Cerebellar nuclear complex (tissue), 1 donor: ENCODE data around the gene JAK1.

ENCODE experiments used
- DNase-seq, 2 experiments: peaks; one replicate each; lab custom pipeline; 2025; lab: John Stamatoyannopoulos, UW

JAK1 gene

DNA sequence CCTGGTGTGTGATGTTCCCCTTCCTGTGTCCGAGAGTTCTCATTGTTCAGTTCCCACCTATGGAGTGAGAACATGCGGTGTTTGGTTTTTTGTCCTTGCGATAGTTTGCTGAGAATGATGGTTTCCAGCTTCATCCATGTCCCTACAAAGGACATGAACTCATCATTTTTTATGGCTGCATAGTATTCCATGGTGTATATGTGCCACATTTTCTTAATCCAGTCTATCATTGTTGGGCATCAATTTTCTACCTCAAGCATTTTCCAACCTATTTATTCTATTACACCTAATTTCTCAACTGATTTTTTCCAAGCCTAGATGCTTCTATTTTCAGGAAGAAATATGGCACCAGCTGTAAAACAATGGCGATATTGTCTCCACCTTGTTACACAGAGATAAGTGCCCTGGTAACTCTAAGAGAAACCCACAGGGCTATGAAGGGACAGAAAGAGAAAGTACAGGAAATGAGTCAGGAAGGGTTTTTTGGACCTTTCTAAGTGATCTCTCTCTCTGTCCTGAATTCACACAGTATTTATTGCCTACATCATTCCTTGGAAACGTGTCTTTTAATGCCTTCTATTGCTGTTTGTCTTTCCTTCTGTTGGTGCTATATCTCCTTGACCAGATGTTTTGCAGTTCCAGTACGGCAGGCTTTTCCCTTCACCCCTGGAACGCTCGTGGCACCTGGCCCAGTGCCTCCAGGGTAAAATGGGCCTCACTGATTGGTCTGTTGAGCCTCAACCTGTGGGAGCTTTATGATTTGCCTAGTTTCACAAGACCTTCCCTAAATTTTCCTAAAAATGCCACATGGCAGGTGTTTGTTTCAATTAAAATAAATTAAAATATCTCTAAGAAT is 14.6 kb upstream of the JAK1 start:
- no peak for DNase-seq

DNA sequence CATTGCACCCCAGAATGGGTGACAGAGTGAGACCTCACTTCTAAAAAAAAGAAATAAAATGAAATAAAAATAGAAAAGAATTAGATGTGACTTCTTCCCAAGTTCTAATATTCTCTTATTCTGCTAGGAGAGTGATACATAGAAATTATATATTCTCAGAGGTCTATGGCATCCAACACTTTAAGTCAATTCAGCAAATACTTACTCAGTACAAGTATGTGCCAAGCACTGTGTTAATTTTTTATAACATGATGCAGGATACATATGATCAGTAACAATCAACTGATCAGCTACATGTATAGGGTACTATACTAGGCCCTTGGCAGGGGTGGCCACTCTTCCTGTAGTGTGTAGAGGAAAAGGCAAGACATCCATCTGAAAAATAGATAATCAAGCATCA is 13.0 kb upstream of the JAK1 start:
- no peak for DNase-seq

GRCh38 chr1:64976361-64976760 is 10.0 kb upstream of the JAK1 start:
- DNase-seq = no peak

GRCh38 chr1:64975740-64976139 is 9.4 kb upstream of the JAK1 start:
- DNase-seq = no peak

- no peak for DNase-seq
These were observed 8.8 kb upstream of the JAK1 start for GRCh38 chr1:64975127-64975526.

DNA sequence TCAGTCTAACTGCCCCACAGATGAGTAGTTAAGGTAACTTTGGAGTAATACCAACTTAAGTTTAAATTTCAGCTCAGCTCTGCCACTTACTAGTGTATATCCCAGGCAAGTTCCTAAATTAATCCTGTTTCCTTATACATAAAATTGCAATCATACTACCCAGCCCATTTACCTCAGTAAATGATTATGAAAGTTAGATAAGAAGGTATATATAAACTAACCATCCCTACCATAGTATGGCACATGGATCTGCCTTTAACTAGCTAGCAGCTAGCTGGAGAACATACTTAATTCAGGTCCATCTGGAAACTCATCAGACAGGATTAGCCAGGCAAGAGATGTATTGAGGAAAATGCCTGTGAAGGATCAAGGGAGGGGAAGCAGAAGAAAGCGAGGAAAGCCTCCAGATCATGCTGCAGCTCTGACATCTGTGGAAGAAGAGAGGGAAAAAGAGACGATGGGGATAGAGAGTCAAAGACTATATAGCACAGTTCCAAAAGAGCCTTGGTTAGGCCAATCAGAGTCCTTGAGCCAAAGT is 8.0 kb upstream of the JAK1 start:
- DNase-seq = no peak

DNA sequence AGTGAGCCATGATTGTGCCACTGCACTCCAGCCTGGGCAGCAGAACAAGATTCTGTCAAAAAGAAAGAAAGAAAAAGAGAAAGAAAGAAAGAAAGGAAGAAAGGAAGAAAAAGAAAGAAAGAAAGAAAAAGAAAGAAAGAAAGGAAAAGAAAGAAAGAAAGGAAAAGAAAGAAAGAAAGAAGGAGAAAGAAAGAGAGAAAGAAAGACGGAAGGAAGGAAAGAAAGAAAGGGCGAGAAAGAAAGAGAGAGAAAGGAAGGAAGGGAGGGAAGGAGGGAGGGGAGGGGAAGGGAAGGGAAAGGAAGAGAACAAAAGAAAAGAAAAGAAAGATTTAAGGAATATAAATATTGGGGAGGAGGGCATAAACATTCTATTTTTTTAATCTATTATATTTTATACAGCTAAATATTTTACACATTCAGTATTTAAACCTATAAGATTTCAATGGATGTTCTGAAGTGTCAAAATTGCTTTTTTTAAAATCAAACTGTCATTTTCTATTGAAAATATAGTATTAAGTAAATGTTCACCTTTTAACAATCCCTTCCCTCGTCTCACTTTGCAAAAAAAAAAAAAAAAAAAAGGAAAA is 6.8 kb upstream of the JAK1 start:
- no peak for DNase-seq

GRCh38 chr1:64969305-64970046 is 3.1 kb upstream of the JAK1 start:
- DNase-seq = no peak

DNA sequence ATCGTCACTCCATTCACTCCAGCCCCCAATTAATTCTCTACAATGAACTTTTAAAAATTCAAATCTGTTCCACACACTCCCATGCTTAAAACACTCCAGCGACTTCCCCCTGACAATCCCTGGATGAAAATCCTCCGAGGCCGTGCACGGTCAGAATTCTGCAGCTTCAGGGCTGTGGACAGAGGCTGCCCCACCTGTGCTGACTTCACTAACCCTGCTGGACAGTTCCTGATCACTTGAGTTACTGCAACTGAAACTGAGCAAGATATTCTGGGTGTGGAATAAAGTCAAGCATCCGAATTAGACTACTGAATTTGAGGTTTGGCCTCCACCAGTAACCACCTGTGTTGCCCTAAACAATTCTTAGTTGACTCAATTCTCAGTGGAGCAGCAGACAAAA is 1.0 kb upstream of the JAK1 start:
- DNase-seq = no peak

DNA sequence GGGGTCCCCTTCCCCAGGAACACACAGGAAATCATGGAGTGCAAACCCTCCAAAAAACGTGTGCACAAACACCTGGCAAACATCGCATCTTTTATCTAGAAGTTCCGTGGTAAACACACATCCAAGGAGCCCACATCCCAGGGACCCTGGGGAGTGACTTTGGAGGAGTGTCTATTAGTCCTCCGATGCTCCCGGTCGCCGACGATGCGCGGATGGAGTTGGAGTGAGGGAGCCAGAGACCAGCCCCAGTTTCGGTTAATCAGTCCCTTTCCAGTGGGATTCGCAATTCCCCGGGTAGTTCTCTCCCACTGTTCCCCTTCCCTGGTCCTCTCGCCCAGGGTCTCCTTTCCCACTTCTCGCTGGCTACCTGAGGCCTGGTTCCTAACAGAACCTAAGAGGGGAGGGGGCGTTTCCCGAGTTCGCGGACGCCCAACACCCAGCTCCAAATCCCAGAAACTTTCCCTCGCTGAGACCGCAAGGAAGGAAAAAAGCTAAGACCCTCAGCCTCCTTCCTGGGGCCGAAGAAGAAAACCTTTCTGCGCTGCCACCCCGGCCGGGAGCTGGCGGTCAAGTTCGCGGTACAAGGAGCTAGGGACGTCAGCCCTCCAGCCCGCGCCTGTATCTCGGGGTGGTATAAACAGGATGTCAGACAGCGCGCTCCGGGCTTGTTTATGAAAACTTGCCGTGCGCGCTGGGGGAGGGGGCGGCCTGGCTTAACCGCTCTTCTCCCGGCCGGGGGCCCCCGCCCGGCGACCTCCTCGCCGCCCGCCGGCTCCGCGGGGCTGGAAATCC is 787 bp downstream of the JAK1 start:
- no peak for DNase-seq

- no peak for DNase-seq
These were observed 2.9 kb downstream of the JAK1 start for GRCh38 chr1:64963466-64963865.

DNA sequence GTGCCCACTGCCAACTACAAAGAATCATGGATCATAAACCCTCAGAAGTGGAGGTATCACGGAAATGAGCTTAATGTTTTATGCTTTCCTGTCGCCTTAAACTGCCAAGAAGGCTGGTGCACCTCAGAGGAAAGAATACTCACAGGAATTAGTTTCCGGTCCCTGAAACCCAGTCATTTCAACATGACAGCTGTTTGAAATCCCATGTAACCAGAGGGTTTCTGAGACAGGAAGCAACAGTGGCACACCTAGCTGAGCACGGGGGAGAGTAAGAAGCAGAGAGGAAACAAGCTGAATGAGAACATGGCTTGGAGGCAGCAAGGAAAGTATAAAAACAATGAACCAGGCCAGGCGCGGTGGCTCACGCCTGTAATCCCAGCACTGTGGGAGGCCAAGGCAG is 3.9 kb downstream of the JAK1 start:
- no peak for DNase-seq

- DNase-seq = no peak
These were observed 4.4 kb downstream of the JAK1 start for GRCh38 chr1:64961923-64962322.

DNA sequence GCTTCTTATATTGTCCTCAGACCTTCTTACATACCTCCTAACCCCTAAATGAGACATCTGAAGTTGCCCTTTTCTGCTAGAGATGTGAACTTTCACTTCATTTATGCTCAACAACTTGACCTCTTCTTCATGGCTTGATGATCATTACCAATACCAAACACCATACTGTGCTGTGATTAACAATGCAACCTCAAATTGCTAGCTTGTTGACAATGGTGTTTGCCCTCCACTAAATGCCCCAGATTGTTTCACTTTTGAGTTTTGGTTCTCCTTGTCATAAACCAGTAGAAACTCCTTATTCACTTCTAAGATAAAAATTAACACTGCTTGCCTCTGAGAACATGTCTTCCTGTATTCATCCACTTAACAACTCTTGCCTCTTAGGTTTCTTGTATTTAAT is 5.6 kb downstream of the JAK1 start:
- no peak for DNase-seq

DNA sequence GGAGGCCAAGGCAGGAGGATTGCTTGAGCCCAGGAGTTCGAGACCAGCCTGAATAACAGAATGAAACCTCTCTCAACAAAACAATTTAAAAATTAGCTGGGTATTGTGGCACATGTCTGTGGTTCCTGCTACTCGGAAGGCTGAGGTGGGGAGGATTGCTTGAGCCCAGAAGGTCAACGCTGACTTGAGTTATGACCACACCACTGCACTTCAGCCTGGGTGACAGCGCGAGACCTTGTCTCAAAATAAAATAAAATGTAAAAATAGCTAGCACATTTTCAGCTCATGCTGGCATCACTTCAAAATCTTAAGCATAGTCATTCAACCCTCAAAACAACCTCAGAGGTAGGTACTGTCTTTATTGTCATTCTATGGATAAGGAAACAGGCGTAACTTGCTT is 6.4 kb downstream of the JAK1 start:
- no peak for DNase-seq

- no peak for DNase-seq
These were observed 9.5 kb downstream of the JAK1 start for GRCh38 chr1:64956733-64957441.

DNA sequence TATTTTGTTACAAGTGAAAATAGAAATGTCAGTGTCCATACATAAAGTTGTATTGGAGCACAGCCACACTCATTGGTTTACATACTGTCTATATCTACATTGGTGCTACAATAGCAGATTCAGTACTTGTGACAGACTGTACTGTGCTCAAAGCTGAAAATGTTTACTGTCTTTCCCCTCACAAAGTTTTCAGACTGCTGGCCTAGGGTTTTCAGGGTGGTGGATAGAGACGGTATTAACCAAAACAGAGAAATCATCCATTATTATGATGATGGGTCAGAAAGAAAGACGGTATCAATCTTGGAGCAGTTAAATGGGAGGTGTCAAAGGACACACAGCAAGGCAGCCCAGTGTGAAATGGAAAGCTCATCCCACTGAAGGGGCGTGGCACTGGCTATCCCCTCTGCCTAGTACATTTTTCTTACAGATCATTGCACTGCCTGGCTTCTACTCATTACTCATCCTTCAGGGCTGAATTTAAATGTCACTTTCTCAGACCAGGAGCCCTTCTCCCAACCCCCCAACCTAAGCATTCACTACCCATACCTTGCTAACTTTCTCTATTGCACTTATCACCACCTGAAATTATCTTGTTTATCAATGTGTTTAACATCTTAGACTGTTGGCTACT is 10.2 kb downstream of the JAK1 start:
- no peak for DNase-seq

DNA sequence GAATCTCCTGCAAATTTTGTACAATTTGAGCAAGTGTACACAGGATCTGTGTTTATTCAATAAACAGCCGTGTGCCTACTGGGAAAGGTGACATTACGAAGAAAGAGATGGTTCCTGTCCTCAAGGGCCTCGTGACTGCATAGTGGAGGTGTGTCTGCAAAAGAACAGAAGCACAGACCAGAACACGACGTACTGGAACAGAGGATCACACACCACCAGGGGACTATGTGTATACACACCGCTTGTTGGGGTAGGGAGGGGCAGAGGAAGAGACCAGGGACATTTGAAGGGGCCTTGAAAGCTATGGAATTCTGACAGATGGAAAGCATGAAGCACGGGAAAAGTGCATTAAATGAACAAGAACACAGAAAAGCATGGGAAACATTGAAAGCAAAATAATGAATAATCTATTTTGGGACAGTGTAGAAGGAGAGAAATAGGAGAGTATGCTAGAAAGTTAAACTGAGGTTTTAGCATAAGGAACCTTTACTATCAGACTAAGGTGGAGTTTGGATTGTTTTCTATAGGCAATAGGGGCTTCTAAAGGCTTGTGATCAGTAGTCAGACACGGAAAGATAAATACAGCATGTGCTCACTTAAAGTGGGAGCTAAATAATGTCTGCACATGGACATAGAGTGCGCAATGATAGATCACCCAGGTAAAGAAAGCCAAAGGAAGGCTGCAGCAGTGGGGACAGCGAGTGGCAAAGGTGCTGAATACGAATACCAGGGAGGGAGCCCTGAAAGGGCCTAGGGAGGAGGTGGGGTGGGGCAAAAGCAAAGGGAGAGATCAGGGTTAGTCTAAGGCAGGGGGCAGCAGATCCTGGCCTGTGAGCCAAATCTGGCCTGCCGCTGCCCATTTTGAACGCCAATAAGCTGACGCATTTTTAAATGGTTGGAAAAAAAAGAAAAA is 11.0 kb downstream of the JAK1 start:
- no peak for DNase-seq

GRCh38 chr1:64953241-64953640 is 13.1 kb downstream of the JAK1 start:
- no peak for DNase-seq

DNA sequence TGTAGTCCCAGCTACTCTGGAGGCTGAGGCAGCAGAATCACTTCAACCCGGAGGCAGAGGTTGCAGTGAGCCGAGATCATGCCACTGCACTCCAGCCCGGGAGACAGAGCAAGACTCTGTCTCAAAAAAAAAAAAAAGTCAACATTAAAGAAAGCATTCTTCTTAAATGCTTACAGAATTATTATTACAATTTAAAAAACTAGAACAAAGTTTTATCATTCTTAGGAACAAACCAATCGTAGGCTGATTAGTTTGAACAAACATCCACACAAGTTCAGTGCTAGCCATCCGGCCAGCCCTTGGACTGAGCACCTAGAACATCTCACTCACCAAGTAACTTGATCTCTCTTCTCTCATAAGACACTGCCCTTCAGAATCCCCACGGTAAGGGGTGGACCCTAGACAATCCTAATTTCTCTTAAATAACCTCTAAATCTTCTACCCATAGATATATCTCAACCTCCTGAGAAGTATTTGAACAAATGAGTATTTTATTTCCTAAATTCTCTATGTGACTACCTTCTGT is 16.0 kb downstream of the JAK1 start:
- DNase-seq = no peak
